Keratinocyte (primary cell): ENCODE data around the gene VPREB1. TPM values are rescaled to one million over a fixed set of nuclear protein-coding genes. Genes with fewer than 3 reads are reported as not detected.
"Not testable (repeated sequence)": the region's sequence is repeated elsewhere in the genome, so short reads cannot be mapped to it uniquely, and the experiment has no call there.

Source experiments
- DNase-seq: peaks from one replicate; pipeline ENCODE4 v3.0.0-alpha.2; 2011; ENCODE audit warnings: low read depth, missing footprints, low spot score
- FAIRE-seq: peaks from 2 replicates; lab custom pipeline; 2011; peaks lifted over from hg19 to GRCh38; lab: Jason Lieb, UNC
- H2AFZ ChIP-seq: 2 replicates; pipeline ENCODE4 v1.6.0; 2012; ENCODE audit warnings: low read length, control low read depth, inconsistent platforms; ENCODE audit not compliant: control insufficient read depth
- H3K27ac ChIP-seq: 2 replicates; pipeline ENCODE4 v1.5.1; 2011; ENCODE audit warnings: low read length; ENCODE audit not compliant: control insufficient read depth, insufficient read depth
- H3K27me3 ChIP-seq: 3 replicates; pipeline ENCODE4 v1.6.0; 2011; ENCODE audit warnings: low read length; ENCODE audit not compliant: control insufficient read depth, insufficient read depth; ENCODE audit errors: extremely low read depth
- H3K36me3 ChIP-seq, 2 experiments: 2 replicates in 1 of 2; 3 replicates in 1 of 2; pipeline ENCODE4 v1.5.1; 2011; ENCODE audit warnings: low read length in 2 of 2, mild to moderate bottlenecking in 1 of 2; ENCODE audit not compliant: control insufficient read depth in 2 of 2, insufficient read depth in 2 of 2; ENCODE audit errors: extremely low read depth in 1 of 2
- H3K4me1 ChIP-seq: 3 replicates; pipeline ENCODE4 v1.5.1; 2011; ENCODE audit warnings: low read length; ENCODE audit not compliant: control insufficient read depth, insufficient read depth; ENCODE audit errors: extremely low read depth
- H3K4me2 ChIP-seq: 3 replicates; pipeline ENCODE4 v1.6.0; 2011; ENCODE audit warnings: low read depth, low read length; ENCODE audit not compliant: control insufficient read depth, insufficient read depth; ENCODE audit errors: extremely low read depth
- H3K4me3 ChIP-seq, 3 experiments: fragments of 200-600 bp in 1 of 3; sonication (generic) in 1 of 3; 2 replicates in 2 of 3; 3 replicates in 1 of 3; pipeline ENCODE4 v1.5.1; 2011 to 2016; ENCODE audit warnings: low read length in 3 of 3, mild to moderate bottlenecking in 3 of 3, control low read depth in 2 of 3, inconsistent platforms in 1 of 3, low read depth in 1 of 3, mixed read lengths in 1 of 3, mixed run types in 1 of 3, moderate library complexity in 1 of 3; ENCODE audit not compliant: control insufficient read depth in 2 of 3, insufficient read depth in 2 of 3; ENCODE audit errors: extremely low read depth in 1 of 3
- H3K79me2 ChIP-seq: 2 replicates; pipeline ENCODE4 v1.6.0; 2012; ENCODE audit warnings: low read length; ENCODE audit not compliant: control insufficient read depth, insufficient read depth
- H3K9ac ChIP-seq: 3 replicates; pipeline ENCODE4 v1.6.0; 2011; ENCODE audit warnings: low read length; ENCODE audit not compliant: control insufficient read depth, insufficient read depth; ENCODE audit errors: extremely low read depth
- H3K9me1 ChIP-seq: 3 replicates; pipeline ENCODE4 v1.6.0; 2011; ENCODE audit warnings: low read length; ENCODE audit not compliant: control insufficient read depth, insufficient read depth; ENCODE audit errors: extremely low read depth
- H3K9me3 ChIP-seq: 2 replicates; pipeline ENCODE4 v1.5.1; 2012; ENCODE audit warnings: low read depth, low read length; ENCODE audit not compliant: control insufficient read depth
- H4K20me1 ChIP-seq: 3 replicates; pipeline ENCODE4 v1.6.0; 2011; ENCODE audit warnings: low read length; ENCODE audit not compliant: control insufficient read depth, insufficient read depth; ENCODE audit errors: extremely low read depth
- dilution Hi-C: fragments of 300-500 bp; cut with MboI; formaldehyde crosslinking; loops from one replicate; pipeline ENCODE4 v1.7.0; 2020; ENCODE audit warnings: low sequenced_read_pairs; ENCODE audit not compliant: extremely low pct_ligation_motif_present
- polyA plus RNA-seq, 5 experiments: library from polyadenylated mRNA; depleted of rRNA in 3 of 5; stranded (reverse) in 3 of 5; stranded (forward) in 1 of 5; unstranded in 1 of 5; fragments of >200 nt; gene quantifications; 1 replicate in 1 of 5; 2 replicates in 3 of 5; 3 replicates in 1 of 5; pipeline versions ENCODE4 v1.2.1 to v1.2.3, GENCODE V29; 2011 to 2012; ENCODE audit warnings: missing spikeins in 2 of 5, low read depth in 1 of 5, low replicate concordance in 1 of 5

Gene VPREB1
- polyA plus RNA-seq, 1 donor (not counting 4 experiments of a cell fraction or from before 2014, with no cell fraction given) = not detected

- H4K20me1 ChIP-seq, FAIRE-seq, H3K9me3 ChIP-seq: not testable (repeated sequence)
Measured at GRCh38 chr22:22258597-22259415, 14.2 kb downstream of the VPREB1 start.

DNA sequence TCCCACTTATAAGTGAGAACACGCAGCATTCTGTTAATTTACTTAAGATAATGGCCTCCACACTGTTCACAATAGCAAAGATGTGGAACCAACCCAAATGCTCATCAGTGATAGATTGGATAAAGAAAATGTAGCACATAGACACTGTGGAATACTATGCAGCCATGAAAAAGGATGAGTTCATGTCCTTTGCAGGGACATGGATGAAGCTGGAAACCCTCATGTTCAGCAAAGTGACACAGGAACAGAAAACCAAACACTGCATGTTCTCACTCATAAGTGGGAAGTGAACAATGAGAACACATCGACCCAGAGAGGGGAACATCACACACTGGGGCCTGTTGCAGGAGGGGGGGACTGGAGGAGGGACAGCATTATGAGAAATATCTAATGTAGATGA is 15.6 kb downstream of the VPREB1 start:
- H3K36me3 ChIP-seq, FAIRE-seq, H4K20me1 ChIP-seq, H3K4me2 ChIP-seq, DNase-seq, H3K27me3 ChIP-seq, H3K4me3 ChIP-seq, H3K9me1 ChIP-seq, H3K27ac ChIP-seq, H3K9me3 ChIP-seq, H3K79me2 ChIP-seq, H3K4me1 ChIP-seq, dilution Hi-C loops, H2AFZ ChIP-seq, H3K9ac ChIP-seq: not testable (repeated sequence)

More at GRCh38 chr22:22258597-22259415, 14.2 kb downstream of the VPREB1 start:
- H3K4me3 ChIP-seq, DNase-seq, H3K27me3 ChIP-seq, H3K9me1 ChIP-seq, dilution Hi-C loops, H3K36me3 ChIP-seq, H2AFZ ChIP-seq, H3K9ac ChIP-seq, H3K27ac ChIP-seq, H3K79me2 ChIP-seq, H3K4me1 ChIP-seq, H3K4me2 ChIP-seq: not testable (repeated sequence)

DNA sequence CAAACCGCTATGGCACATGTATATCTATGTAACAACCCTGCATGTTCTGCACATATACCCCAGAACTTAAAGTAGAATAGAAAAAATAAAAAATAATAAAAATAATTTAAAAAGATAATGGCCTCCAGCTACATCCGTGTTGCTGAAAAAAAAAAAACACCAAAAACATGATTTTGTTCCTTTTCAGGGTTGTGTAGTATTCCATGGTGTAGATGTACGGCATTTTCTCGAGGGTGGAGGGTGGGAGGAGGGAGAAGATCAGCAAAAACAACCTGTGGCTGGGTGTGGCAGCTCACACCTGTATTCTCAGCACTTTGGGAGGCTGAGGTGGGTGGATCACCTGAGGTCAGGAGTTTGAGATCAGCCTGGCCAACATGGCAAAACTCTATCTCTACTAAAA is 16.0 kb downstream of the VPREB1 start:
- DNase-seq, H3K9ac ChIP-seq, H3K9me1 ChIP-seq, H3K4me1 ChIP-seq, H2AFZ ChIP-seq, FAIRE-seq, H3K27me3 ChIP-seq, H3K4me3 ChIP-seq, dilution Hi-C loops, H3K79me2 ChIP-seq, H4K20me1 ChIP-seq, H3K9me3 ChIP-seq, H3K27ac ChIP-seq, H3K4me2 ChIP-seq, H3K36me3 ChIP-seq: not testable (repeated sequence)

GRCh38 chr22:22262332-22263074 is 17.9 kb downstream of the VPREB1 start:
- dilution Hi-C loops, H3K79me2 ChIP-seq: not testable (repeated sequence)

More at GRCh38 chr22:22262332-22263074, 17.9 kb downstream of the VPREB1 start:
- not testable (repeated sequence) for H3K9me3 ChIP-seq, H3K4me1 ChIP-seq, H3K9ac ChIP-seq, H3K4me2 ChIP-seq, H4K20me1 ChIP-seq, H3K36me3 ChIP-seq, DNase-seq, H3K27ac ChIP-seq, H2AFZ ChIP-seq, FAIRE-seq, H3K27me3 ChIP-seq, H3K4me3 ChIP-seq, H3K9me1 ChIP-seq
